ENCODE results near the gene GATA5.

Gene GATA5

DNA sequence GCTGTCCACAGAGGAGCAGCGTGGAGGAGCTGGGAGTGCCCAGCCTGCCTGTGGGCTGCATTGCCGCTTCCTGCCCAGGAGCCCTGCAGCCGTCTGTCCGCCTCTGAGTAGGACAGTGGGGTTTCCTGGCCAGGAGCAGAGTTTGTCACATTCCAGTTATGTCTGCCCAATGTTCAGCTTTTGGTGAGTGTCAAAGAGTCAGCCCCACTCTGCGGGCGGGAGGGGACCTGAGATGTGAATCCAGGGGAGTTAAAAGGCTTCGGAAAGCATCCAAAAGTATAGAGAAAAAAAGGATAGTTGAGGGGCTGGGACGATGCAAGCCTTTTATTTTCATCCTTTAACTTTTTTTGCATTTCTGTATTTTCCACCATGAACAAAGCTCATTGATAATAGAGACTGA is 7.2 kb upstream of the GATA5 start:
- H3K4me3 ChIP-seq (ENCODE audit: insufficient read depth, low read length, poor library complexity, severe bottlenecking) = no peak overlapping the region
- no peaks in the 10 kb centered on the region for H3K79me2 ChIP-seq (ENCODE audit: insufficient read depth, low read length)
- no peaks in the 10 kb centered on the region for H3K27me3 ChIP-seq (ENCODE audit: low read length)
- H3K4me2 ChIP-seq (ENCODE audit: low read depth, low read length, poor library complexity, severe bottlenecking) = no peak overlapping the region
- no peak overlapping the region for H3K27ac ChIP-seq (ENCODE audit: low read depth, low read length)
- H4K20me1 ChIP-seq (ENCODE audit: low read depth, low read length) = no peaks in the 10 kb centered on the region
- no peaks in the 10 kb centered on the region for H3F3A ChIP-seq (ENCODE audit: insufficient read depth)
- H3K9me3 ChIP-seq (ENCODE audit: insufficient read depth, low read length) = no peaks in the 10 kb centered on the region
- no peaks in the 10 kb centered on the region for H3K36me3 ChIP-seq (ENCODE audit: low read length)
- no peaks in the 10 kb centered on the region for H3K9me2 ChIP-seq (replicated peaks; ENCODE audit: insufficient read depth, low read length)
- TF ChIP-seq, protein P1, sequence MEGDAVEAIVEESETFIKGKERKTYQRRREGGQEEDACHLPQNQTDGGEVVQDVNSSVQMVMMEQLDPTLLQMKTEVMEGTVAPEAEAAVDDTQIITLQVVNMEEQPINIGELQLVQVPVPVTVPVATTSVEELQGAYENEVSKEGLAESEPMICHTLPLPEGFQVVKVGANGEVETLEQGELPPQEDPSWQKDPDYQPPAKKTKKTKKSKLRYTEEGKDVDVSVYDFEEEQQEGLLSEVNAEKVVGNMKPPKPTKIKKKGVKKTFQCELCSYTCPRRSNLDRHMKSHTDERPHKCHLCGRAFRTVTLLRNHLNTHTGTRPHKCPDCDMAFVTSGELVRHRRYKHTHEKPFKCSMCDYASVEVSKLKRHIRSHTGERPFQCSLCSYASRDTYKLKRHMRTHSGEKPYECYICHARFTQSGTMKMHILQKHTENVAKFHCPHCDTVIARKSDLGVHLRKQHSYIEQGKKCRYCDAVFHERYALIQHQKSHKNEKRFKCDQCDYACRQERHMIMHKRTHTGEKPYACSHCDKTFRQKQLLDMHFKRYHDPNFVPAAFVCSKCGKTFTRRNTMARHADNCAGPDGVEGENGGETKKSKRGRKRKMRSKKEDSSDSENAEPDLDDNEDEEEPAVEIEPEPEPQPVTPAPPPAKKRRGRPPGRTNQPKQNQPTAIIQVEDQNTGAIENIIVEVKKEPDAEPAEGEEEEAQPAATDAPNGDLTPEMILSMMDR (IDR thresholded peaks at IDR 0.05; ENCODE audit: insufficient read depth, low read length, poor library complexity, severe bottlenecking) = no peak
- no peak for TF ChIP-seq EZH2phosphoT487 (conservative IDR thresholded peaks at IDR 0.05; ENCODE audit: low read length)
- H2AFZ ChIP-seq (ENCODE audit: low read depth, low read length, severe bottlenecking) = no peak overlapping the region
- H3K9ac ChIP-seq (ENCODE audit: low read length) = no peak overlapping the region

DNA sequence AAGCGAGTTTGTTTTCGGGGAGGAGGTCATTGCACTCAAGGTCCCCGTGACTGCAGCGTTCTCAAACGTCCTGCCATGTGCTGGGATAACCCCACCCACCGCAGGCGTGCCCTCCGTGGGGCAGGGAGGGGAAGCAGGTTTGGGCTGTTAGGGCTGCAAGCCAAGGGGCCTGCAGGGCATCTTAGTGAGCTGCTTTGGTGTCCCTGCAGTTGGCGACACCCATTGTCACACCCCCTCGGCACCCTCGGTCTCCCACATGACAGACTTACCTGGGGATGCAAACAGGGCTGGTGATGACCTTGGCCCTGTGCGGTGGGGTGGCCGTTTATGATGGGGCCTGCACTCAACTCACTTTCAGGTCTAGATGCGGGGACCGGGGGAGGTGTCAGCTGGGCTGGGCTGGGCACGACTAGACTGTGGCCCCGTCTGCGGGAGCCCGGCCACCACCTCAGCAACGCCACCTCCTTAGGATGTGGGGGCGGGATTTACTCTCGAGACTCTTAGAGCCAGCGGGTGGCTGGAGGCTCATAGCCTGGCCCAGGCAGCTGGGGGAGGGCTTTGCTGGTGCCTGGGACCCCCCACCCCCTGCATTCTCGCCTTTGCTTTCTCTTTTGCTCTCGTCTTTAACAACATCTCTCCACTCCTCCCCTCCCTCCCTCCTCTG is 6.5 kb upstream of the GATA5 start:
- no peaks in the 10 kb centered on the region for H3K27me3 ChIP-seq (ENCODE audit: low read length)
- H3K4me3 ChIP-seq (ENCODE audit: insufficient read depth, low read length, poor library complexity, severe bottlenecking) = no peak overlapping the region
- H2AFZ ChIP-seq (ENCODE audit: low read depth, low read length, severe bottlenecking) = no peak overlapping the region
- H3K9me3 ChIP-seq (ENCODE audit: insufficient read depth, low read length) = no peaks in the 10 kb centered on the region
- no peaks in the 10 kb centered on the region for H3K79me2 ChIP-seq (ENCODE audit: insufficient read depth, low read length)
- no peak overlapping the region for H3K4me2 ChIP-seq (ENCODE audit: low read depth, low read length, poor library complexity, severe bottlenecking)
- H3K9ac ChIP-seq (ENCODE audit: low read length) = no peak overlapping the region
- H3K9me2 ChIP-seq (replicated peaks; ENCODE audit: insufficient read depth, low read length) = no peaks in the 10 kb centered on the region
- no peaks in the 10 kb centered on the region for H3F3A ChIP-seq (ENCODE audit: insufficient read depth)
- H4K20me1 ChIP-seq (ENCODE audit: low read depth, low read length) = no peaks in the 10 kb centered on the region
- TF ChIP-seq, protein P1 (IDR thresholded peaks at IDR 0.05; ENCODE audit: insufficient read depth, low read length, poor library complexity, severe bottlenecking) = no peak
- TF ChIP-seq EZH2phosphoT487 (conservative IDR thresholded peaks at IDR 0.05; ENCODE audit: low read length) = no peak
- H3K27ac ChIP-seq (ENCODE audit: low read depth, low read length) = no peak overlapping the region
- no peaks in the 10 kb centered on the region for H3K36me3 ChIP-seq (ENCODE audit: low read length)

DNA sequence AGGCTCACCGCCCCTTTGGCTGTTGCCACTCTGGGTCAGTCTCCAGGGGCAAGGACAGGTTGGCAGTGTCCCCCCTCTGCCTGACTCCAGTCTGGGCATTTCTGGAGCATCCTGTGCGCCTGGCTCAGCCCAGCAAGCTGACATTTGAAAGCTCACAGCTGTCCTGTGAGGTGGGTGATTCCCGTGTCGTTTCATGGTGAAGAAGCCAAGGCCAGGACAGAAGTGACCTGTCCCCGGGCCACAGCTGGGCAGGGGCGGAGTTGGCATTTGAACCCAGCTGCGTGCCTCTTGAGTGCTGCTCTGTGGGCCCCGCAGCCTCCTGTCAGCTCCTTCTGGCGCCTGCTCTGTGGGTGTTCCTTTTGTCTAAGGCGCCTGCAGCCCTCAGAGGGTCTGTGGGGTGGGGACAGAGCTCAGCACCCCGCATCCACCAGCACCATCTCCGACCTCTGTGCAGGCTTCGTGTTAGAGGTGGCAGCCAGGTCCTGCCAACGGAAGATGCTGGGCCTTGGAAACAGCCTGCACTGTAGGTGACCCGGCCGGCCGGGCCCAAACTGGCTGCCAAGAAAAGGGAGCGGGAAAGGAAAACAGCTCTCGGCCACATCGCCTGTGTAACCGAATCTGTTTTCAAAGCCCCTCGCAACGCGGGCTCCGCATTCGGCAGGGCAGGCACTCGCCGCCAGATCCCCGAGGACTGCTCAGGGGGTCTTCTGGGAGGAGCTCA is 5.8 kb upstream of the GATA5 start:
- Histone ChIP-seq H3K79me2 (ENCODE audit: insufficient read depth, low read length) (no peaks in the 10 kb centered on the region), H3F3A (ENCODE audit: insufficient read depth) (no peaks in the 10 kb centered on the region), H3K9ac (ENCODE audit: low read length) (no peak overlapping the region), H2AFZ (ENCODE audit: low read depth, low read length, severe bottlenecking) (no peak overlapping the region), H4K20me1 (ENCODE audit: low read depth, low read length) (no peaks in the 10 kb centered on the region), H3K9me2 (replicated peaks; ENCODE audit: insufficient read depth, low read length) (no peaks in the 10 kb centered on the region), H3K9me3 (ENCODE audit: insufficient read depth, low read length) (no peaks in the 10 kb centered on the region), H3K4me3 (ENCODE audit: insufficient read depth, low read length, poor library complexity, severe bottlenecking) (no peak overlapping the region), H3K27me3 (ENCODE audit: low read length) (no peaks in the 10 kb centered on the region), H3K4me2 (ENCODE audit: low read depth, low read length, poor library complexity, severe bottlenecking) (no peak overlapping the region), H3K27ac (ENCODE audit: low read depth, low read length) (no peak overlapping the region), H3K36me3 (ENCODE audit: low read length) (no peaks in the 10 kb centered on the region)
- TF ChIP-seq, protein P1 (IDR thresholded peaks at IDR 0.05; ENCODE audit: insufficient read depth, low read length, poor library complexity, severe bottlenecking) = no peak
- no peak for TF ChIP-seq EZH2phosphoT487 (conservative IDR thresholded peaks at IDR 0.05; ENCODE audit: low read length)

All from SU-DHL-6 (cell line).